HL-60/S4 (cell line): Measurements from ENCODE around the gene CDC14C.

Source experiments
- in situ Hi-C: fragments of 300-500 bp; cut with MboI; formaldehyde crosslinking; loops from 2 replicates; pipeline ENCODE4 v1.14.3; 2022; ENCODE audit warnings: low sequenced_read_pairs

Gene CDC14C

DNA sequence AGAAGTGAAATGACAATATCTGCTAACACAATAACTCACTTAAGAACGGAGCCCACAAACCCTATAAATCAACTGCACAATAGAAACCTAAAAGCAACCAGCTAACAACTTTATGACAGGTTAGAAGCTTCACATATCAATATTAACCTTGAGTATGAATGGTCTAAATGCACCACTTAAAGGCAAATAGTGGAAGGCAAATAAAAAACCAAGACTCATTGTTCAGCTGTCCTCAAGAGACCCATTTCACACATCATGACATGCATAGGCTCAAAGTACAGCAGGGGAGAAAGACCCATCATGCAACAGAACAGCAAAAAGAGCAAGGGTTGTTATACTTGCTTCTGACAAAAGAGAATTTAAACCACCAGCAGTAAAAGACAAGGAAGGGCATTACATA is 46.8 kb downstream of the CDC14C start:
- in situ Hi-C loops: no loop called here

DNA sequence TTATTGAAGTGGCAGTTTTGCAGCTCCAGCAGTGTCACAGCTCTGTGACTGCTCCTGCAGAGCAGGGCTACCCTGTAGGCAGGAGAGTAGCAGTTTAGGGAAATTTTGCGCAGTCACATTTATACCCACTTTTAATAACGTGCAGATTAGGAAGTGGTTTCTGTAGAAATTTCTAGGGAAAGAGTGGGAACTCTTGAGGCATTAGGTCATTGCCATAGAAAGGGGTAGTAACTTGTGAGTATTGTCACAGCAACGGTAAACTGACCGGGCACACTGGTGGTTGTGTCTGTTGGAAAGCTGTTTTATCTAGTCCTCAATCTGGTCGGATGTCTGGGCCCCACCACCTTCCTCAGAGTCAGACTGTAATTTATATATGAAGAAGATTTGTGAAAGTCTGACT is 51.9 kb downstream of the CDC14C start:
- in situ Hi-C loops: no loop called here

DNA sequence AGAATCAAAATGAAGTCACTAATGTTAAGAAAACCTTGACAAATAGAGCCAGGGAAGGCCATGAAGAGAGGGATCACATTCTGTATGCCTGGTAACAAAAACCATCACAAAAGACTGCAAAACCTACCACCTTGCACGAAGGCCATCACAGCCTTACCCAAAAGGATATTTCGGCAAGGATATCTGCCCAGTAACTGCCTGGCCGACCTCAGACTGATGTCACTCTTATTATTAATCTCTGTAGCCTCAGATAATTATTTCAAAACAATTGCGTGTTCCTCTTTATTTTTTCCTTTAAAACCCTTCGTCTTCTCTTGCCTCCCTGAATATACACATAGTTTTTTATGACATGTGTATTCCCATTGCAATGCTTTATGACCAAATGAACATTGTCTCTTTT is 52.5 kb downstream of the CDC14C start:
- in situ Hi-C loops: no loop called here
